NCI-H146 treated with DMSO at 0.1 percent for 48 hours (cell line): Measurements from ENCODE around the gene EXOG.
A peak's percentile ranks its signal among the peaks of the same experiment; 100 is the strongest.

Source experiments
- DNase-seq: peaks from one replicate; lab custom pipeline; 2025; ENCODE audit not compliant: unreplicated experiment; lab: John Stamatoyannopoulos, UW

The EXOG gene

GRCh38 chr3:38472342-38472741 lies 23.8 kb upstream of the EXOG start:
- DNase-seq, result no peak

- no peak for DNase-seq
Observed at GRCh38 chr3:38473229-38473628, 22.9 kb upstream of the EXOG start.

- no peak for DNase-seq
Observed at GRCh38 chr3:38474928-38475605, 21.1 kb upstream of the EXOG start.

GRCh38 chr3:38475716-38476115 lies 20.4 kb upstream of the EXOG start:
- DNase-seq, result no peak

GRCh38 chr3:38476157-38476756 lies 19.9 kb upstream of the EXOG start:
- DNase-seq, result no peak

- DNase-seq, result no peak
Observed at GRCh38 chr3:38477057-38477820, 18.9 kb upstream of the EXOG start.

GRCh38 chr3:38477839-38478450 lies 18.2 kb upstream of the EXOG start:
- no peak for DNase-seq

GRCh38 chr3:38478901-38479300 lies 17.2 kb upstream of the EXOG start:
- DNase-seq, result no peak

- DNase-seq, result peak; percentile 9
Observed at GRCh38 chr3:38479431-38480092, 16.6 kb upstream of the EXOG start.

GRCh38 chr3:38480093-38480445 lies 16.1 kb upstream of the EXOG start:
- DNase-seq, result no peak

GRCh38 chr3:38480930-38481329 lies 15.2 kb upstream of the EXOG start:
- DNase-seq, result no peak

GRCh38 chr3:38482951-38483350 lies 13.2 kb upstream of the EXOG start:
- no peak for DNase-seq

- no peak for DNase-seq
Observed at GRCh38 chr3:38487323-38487722, 8.8 kb upstream of the EXOG start.

- DNase-seq, result no peak
Observed at GRCh38 chr3:38488949-38489348, 7.2 kb upstream of the EXOG start.

GRCh38 chr3:38489766-38490165 lies 6.4 kb upstream of the EXOG start:
- no peak for DNase-seq

- no peak for DNase-seq
Observed at GRCh38 chr3:38490281-38491030, 5.7 kb upstream of the EXOG start.

GRCh38 chr3:38491215-38491614 lies 4.9 kb upstream of the EXOG start:
- no peak for DNase-seq

GRCh38 chr3:38493031-38493430 lies 3.1 kb upstream of the EXOG start:
- no peak for DNase-seq

- DNase-seq, result no peak
Observed at GRCh38 chr3:38497031-38497430, 891 bp downstream of the EXOG start.

GRCh38 chr3:38500688-38501417 lies 4.7 kb downstream of the EXOG start:
- DNase-seq, result no peak
